HAP-1 (cell line): ENCODE results near the gene RALGAPA1.

Experiments used
- DNase-seq, 2 experiments: peaks; one replicate each; pipeline ENCODE4 v3.0.0-alpha.2; 2016 to 2020; ENCODE audit warnings: low spot score in 2 of 2
- H3K27me3 ChIP-seq: fragments of 250-450 bp; sonication (Bioruptor Pico); 2 replicates; pipeline ENCODE4 v1.5.1; 2020; ENCODE audit warnings: low read depth, mild to moderate bottlenecking, moderate library complexity
- H3K36me3 ChIP-seq: fragments of 250-450 bp; sonication (Bioruptor Pico); replicated peaks from 2 replicates; pipeline ENCODE4 v1.5.1; 2020; ENCODE audit warnings: mild to moderate bottlenecking
- H3K4me1 ChIP-seq: fragments of 250-450 bp; sonication (Bioruptor Pico); 2 replicates; pipeline ENCODE4 v1.5.1; 2020; ENCODE audit warnings: mild to moderate bottlenecking
- H3K4me3 ChIP-seq: fragments of 250-450 bp; sonication (Bioruptor Pico); 2 replicates; pipeline ENCODE4 v1.5.1; 2020; ENCODE audit warnings: mild to moderate bottlenecking, moderate library complexity
- H3K9me3 ChIP-seq: fragments of 250-450 bp; sonication (Bioruptor Pico); 2 replicates; pipeline ENCODE4 v1.5.1; 2020; ENCODE audit warnings: mild to moderate bottlenecking, moderate library complexity
- in situ Hi-C: fragments of 300-500 bp; cut with MboI; formaldehyde crosslinking; loops from 3 replicates; pipeline ENCODE4 v1.14.3; 2020; ENCODE audit warnings: low sequenced_read_pairs, inconsistent platforms, mixed read lengths

RALGAPA1 gene

GRCh38 chr14:35534873-35535482, 274.1 kb downstream of the RALGAPA1 start:
- Histone ChIP-seq H3K9me3 (no peaks in the 10 kb centered on the region), H3K4me3 (peak overlapping the region; percentile 46), H3K27me3 (peaks cover 37% of the 10 kb centered on the region), H3K4me1 (peaks cover 3% of the 10 kb centered on the region; the same call in 1 of the 2 replicates), H3K36me3 (no peaks in the 10 kb centered on the region)
- peak; percentile 45 to 84 for DNase-seq
- in situ Hi-C loops: no loop called here

GRCh38 chr14:35534208-35534872, 274.8 kb downstream of the RALGAPA1 start:
- no peaks in the 10 kb centered on the region for H3K36me3 ChIP-seq
- H3K4me3 ChIP-seq: peak overlapping the region; percentile 46
- H3K4me1 ChIP-seq: peaks cover 3% of the 10 kb centered on the region; the same call in 1 of the 2 replicates
- in situ Hi-C loops: no loop called here
- peaks cover 41% of the 10 kb centered on the region for H3K27me3 ChIP-seq
- DNase-seq: no peak
- H3K9me3 ChIP-seq: no peaks in the 10 kb centered on the region

GRCh38 chr14:35533357-35534207, 275.5 kb downstream of the RALGAPA1 start, which contains the start of gene INSM2:
INSM2 (plus strand) TSS chr14:35534164; CDS start chr14:35534253, 89 bp downstream.
- Histone ChIP-seq H3K4me1 (peaks cover 3% of the 10 kb centered on the region; the same call in 1 of the 2 replicates), H3K9me3 (no peaks in the 10 kb centered on the region), H3K36me3 (no peaks in the 10 kb centered on the region), H3K27me3 (peaks cover 45% of the 10 kb centered on the region), H3K4me3 (peak within 1 kb of the TSS; percentile 46)
- peak; percentile 82 to 96 for DNase-seq
- in situ Hi-C loops: no loop called here

DNA sequence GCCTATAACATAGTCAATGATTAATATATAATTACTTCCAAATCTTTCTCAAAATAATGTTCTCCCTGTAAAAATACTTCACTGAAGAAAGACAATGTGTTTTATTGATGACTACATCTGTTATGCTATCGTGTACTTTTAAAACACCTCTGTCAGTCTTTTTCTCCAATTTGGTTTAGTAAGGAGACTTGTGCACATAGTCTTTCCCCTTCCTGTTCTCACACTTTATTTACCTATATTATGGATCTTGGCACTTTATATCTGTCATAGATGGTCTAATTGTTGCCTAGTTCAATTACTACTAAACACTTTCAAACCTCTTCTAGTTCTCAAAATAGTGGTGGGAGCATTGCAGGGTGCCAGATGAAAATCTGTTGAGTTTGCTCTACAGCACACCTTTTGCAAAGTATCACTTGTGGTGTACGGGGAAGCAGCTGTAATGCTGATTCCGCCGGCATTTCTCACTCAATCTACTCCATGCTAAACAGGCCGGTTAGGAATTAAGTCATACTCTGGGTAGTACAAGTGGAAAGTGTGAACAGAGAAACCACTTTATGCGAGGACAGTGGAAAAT, 276.2 kb downstream of the RALGAPA1 start:
- Histone ChIP-seq H3K36me3 (no peaks in the 10 kb centered on the region), H3K9me3 (no peaks in the 10 kb centered on the region), H3K27me3 (peaks cover 45% of the 10 kb centered on the region), H3K4me3 (peak overlapping the region; percentile 46), H3K4me1 (peaks cover 3% of the 10 kb centered on the region; the same call in 1 of the 2 replicates)
- DNase-seq: no peak
- in situ Hi-C loops: no loop called here

DNA sequence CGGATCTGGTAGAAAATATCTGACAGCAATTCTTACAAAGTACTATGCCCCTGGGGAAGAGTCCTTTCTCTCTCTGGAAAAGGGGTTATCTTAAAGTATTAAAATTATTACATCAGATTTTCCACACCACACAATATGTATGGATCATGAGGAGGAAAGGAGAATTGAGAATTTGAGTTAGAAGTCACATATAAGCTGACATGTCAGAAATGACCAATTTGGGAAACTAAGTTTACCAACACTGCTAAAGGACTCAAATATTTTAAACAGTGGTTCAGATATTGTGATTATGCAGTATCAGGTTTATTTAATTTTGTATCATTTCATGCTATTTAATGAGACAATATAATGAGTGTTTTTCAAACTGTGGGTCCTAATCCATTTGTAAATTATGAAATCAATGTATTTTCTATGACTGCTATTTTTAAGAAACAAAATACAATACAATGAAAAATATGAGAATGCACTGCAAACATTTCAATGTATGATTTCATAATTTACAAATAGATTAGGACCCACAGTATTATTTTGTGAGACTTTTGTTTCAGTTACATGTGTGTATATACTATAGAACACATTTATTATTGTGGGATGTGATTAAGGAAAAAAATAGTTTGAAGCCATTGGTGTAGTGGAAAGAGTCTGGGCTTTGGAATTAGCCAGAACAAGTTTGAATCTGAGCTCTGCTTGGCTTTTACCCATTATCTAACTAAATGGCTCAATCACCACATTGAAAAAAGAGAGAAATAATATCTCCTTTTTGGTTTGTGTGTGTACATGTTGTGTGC, 276.9 kb downstream of the RALGAPA1 start:
- no peak overlapping the region for H3K4me3 ChIP-seq
- in situ Hi-C loops: no loop called here
- no peak for DNase-seq
- no peaks in the 10 kb centered on the region for H3K9me3 ChIP-seq
- no peaks in the 10 kb centered on the region for H3K36me3 ChIP-seq
- H3K4me1 ChIP-seq: peaks cover 3% of the 10 kb centered on the region; the same call in 1 of the 2 replicates
- peaks cover 45% of the 10 kb centered on the region for H3K27me3 ChIP-seq

- Histone ChIP-seq H3K4me3 (no peak overlapping the region), H3K36me3 (no peaks in the 10 kb centered on the region), H3K9me3 (no peaks in the 10 kb centered on the region), H3K4me1 (no peaks in the 10 kb centered on the region), H3K27me3 (peaks cover 28% of the 10 kb centered on the region)
- in situ Hi-C loops: no loop called here
- no peak for DNase-seq
Observed at GRCh38 chr14:35526962-35527361, 282.1 kb downstream of the RALGAPA1 start.

GRCh38 chr14:35525695-35526094, 283.4 kb downstream of the RALGAPA1 start:
- in situ Hi-C loops: no loop called here

DNA sequence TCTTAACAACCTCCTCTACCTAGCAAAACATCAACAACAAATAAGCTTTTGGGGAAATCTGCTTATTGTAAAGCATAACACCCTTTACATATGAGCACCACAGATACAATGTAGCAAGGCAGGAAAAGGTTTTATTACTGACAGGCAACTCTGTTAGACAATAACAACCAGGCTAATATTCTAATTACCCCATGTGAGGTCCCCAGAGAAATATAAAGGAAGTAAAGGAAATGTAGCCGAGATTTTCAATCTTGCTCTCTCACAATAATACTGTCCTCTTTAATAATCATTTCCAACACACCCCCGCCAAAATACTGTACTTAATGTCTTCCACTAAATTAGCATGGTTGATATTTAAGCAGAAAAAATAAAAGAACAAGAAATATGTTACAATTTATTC, 289.1 kb downstream of the RALGAPA1 start:
- Histone ChIP-seq H3K27me3 (no peaks in the 10 kb centered on the region), H3K4me3 (no peak overlapping the region), H3K9me3 (no peaks in the 10 kb centered on the region), H3K4me1 (no peaks in the 10 kb centered on the region), H3K36me3 (no peaks in the 10 kb centered on the region)
- in situ Hi-C loops: no loop called here
- no peak for DNase-seq

More at GRCh38 chr14:35525695-35526094, 283.4 kb downstream of the RALGAPA1 start:
- Histone ChIP-seq H3K4me3 (no peak overlapping the region), H3K9me3 (no peaks in the 10 kb centered on the region), H3K36me3 (no peaks in the 10 kb centered on the region), H3K4me1 (no peaks in the 10 kb centered on the region), H3K27me3 (peaks cover 15% of the 10 kb centered on the region)
- no peak for DNase-seq

DNA sequence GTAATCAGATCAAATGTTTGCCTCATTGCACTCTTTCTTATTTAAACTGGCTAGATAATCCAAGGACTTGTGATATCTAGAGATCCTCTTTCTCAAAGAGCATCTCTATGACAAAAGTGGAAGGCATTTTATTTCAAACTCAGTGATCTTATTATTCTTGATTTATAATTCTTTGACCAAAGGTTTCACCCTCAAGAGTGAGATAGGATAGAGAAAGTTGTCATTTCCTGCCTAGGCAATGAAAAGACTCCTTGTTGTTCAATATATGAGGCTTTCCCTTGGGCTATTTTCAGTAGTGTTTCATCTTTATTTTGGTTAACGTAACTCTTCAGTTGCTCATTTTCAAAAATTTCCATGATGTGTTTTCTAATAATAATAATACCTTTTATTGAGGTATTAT, 293.2 kb downstream of the RALGAPA1 start:
- Histone ChIP-seq H3K4me3 (no peak overlapping the region), H3K27me3 (no peaks in the 10 kb centered on the region), H3K9me3 (no peaks in the 10 kb centered on the region), H3K36me3 (no peaks in the 10 kb centered on the region), H3K4me1 (no peaks in the 10 kb centered on the region)
- DNase-seq: no peak
- in situ Hi-C loops: no loop called here

DNA sequence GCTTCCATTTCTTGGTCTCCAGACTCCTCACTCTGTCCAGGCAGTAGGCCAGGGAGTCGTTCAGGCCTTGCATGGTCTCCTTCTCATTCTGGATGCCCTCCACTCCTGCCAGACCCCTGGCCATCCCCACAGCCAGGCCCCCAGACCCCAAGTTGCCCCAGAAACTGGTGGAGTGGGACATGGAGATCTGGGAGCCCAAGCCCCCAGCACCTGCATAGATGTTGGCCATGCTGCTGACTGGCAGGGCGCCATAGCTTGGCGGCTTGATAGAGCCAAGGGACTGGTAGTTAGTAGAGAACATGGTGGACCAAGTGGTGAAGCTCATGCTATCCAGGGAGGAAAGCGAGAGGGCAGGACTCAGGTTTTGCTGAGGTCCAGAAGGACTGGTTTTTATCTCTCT, 296.3 kb downstream of the RALGAPA1 start:
- Histone ChIP-seq H3K9me3 (no peaks in the 10 kb centered on the region), H3K36me3 (no peaks in the 10 kb centered on the region), H3K4me3 (no peak overlapping the region), H3K27me3 (peaks cover 9% of the 10 kb centered on the region), H3K4me1 (no peaks in the 10 kb centered on the region)
- in situ Hi-C loops: no loop called here
- no peak for DNase-seq

DNA sequence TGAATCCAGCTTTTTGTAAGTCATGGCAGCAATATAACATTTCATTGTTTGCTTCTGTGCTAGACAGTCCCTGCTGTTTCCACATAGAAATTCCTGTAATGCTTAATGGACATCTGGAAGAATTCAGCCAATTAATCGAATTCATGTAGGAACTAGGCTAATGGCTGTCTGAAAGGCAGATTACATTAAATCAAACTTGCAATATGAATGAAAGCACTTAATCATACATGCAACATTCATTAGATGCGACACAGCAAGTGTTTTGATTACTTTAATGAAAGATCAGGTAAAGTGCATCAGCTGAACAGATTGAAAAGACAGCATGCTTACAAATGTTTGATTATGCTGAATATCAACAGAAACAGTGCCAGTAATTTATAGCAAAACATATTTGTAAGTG, 299.2 kb downstream of the RALGAPA1 start:
- in situ Hi-C loops: no loop called here
- Histone ChIP-seq H3K9me3 (no peaks in the 10 kb centered on the region), H3K4me1 (no peaks in the 10 kb centered on the region), H3K27me3 (peaks cover 12% of the 10 kb centered on the region), H3K36me3 (no peaks in the 10 kb centered on the region), H3K4me3 (no peak overlapping the region)
- no peak for DNase-seq

GRCh38 chr14:35506927-35507326, 302.2 kb downstream of the RALGAPA1 start:
- in situ Hi-C loops: no loop called here
- H3K9me3 ChIP-seq: no peaks in the 10 kb centered on the region
- H3K27me3 ChIP-seq: peaks cover 31% of the 10 kb centered on the region
- no peaks in the 10 kb centered on the region for H3K36me3 ChIP-seq
- DNase-seq: no peak
- no peak overlapping the region for H3K4me3 ChIP-seq
- H3K4me1 ChIP-seq: no peaks in the 10 kb centered on the region

- in situ Hi-C loops: no loop called here
- Histone ChIP-seq H3K4me3 (no peak overlapping the region), H3K36me3 (no peaks in the 10 kb centered on the region), H3K27me3 (peaks cover 33% of the 10 kb centered on the region), H3K4me1 (no peaks in the 10 kb centered on the region), H3K9me3 (no peaks in the 10 kb centered on the region)
- no peak for DNase-seq
Observed at GRCh38 chr14:35506461-35506860, 302.6 kb downstream of the RALGAPA1 start.
